Activated CD8-positive, alpha-beta T cell treated with anti-CD3 and anti-CD28 coated beads for 36 hours (primary cell): ENCODE results near the gene SVOP. TPM values are rescaled to one million over a fixed set of nuclear protein-coding genes. Genes with fewer than 3 reads are reported as not detected.

Source experiments
- ATAC-seq: fragments of 200-7000 bp; cut with Tn5 transposase; one replicate; pipeline ENCODE4 v1.10.0; 2021; ENCODE audit warnings: mild to moderate bottlenecking, moderate library complexity
- CTCF ChIA-PET: fragments of 350-600 bp; sonication (Branson Sonifier 250); formaldehyde crosslinking; loops from one replicate; lab custom pipeline; 2021; ENCODE audit warnings: antibody characterized with exemption; lab: Charles Lee
- POLR2A ChIA-PET: fragments of 350-600 bp; sonication (Branson Sonifier 250); formaldehyde crosslinking; loops from one replicate; lab custom pipeline; 2021; ENCODE audit warnings: antibody characterized with exemption; lab: Charles Lee
- DNase-seq: peaks from one replicate; pipeline ENCODE4 v3.0.0-alpha.2; 2020
- H3K27ac Mint-ChIP-seq: one replicate; pipeline ENCODE4 v1.8.0; 2021; ENCODE audit warnings: mild to moderate bottlenecking, mixed read lengths
- H3K27me3 Mint-ChIP-seq: one replicate; pipeline ENCODE4 v1.8.0; 2021; ENCODE audit warnings: mixed read lengths
- H3K36me3 Mint-ChIP-seq: one replicate; pipeline ENCODE4 v1.8.0; 2021; ENCODE audit warnings: low read depth, mixed read lengths
- H3K4me1 Mint-ChIP-seq: one replicate; pipeline ENCODE4 v1.8.0; 2021; ENCODE audit warnings: low read depth, mixed read lengths
- H3K4me3 Mint-ChIP-seq: one replicate; pipeline ENCODE4 v1.8.0; 2021; ENCODE audit warnings: mild to moderate bottlenecking, moderate library complexity, mixed read lengths
- H3K9me3 Mint-ChIP-seq: one replicate; pipeline ENCODE4 v1.8.0; 2021; ENCODE audit warnings: mixed read lengths
- CTCF ChIP-seq: fragments of 200-600 bp; IDR thresholded peaks from one replicate; pipeline ENCODE4 v1.8.0; 2022; ENCODE audit warnings: antibody characterized with exemption, mild to moderate bottlenecking
- intact Hi-C: fragments of 100-400 bp; cut with micrococcal nuclease; formaldehyde crosslinking; loops from one replicate; pipeline ENCODE4 v1.10.0; 2022
- total RNA-seq, 2 experiments: library from RNA; stranded (reverse); gene quantifications; one replicate each; pipeline ENCODE4 v1.2.3, GENCODE V29; 2021

SVOP gene
- total RNA-seq, 2 experiments from 2014 or later = not detected

- intact Hi-C loops = no loop called here
- DNase-seq (no peak), ATAC-seq (no peak)
- no peaks in the 10 kb centered on the region for H3K9me3 Mint-ChIP-seq
- ChIA-PET POLR2A (no interaction called here), CTCF (interaction anchor here (1.2 kb wide), 1 partner anchor 36 kb away, joined by 3 read pairs; no protein-coding TSS in a partner anchor)
- H3K36me3 Mint-ChIP-seq = no peaks in the 10 kb centered on the region
- no peaks in the 10 kb centered on the region for H3K4me1 Mint-ChIP-seq
- no peak overlapping the region for H3K27ac Mint-ChIP-seq
- no peak overlapping the region for H3K4me3 Mint-ChIP-seq
- no peak for TF ChIP-seq CTCF
- peaks cover 1% of the 10 kb centered on the region for H3K27me3 Mint-ChIP-seq
These were observed 106.7 kb downstream of the SVOP start for GRCh38 chr12:108914121-108914531.

GRCh38 chr12:108912361-108912760 is 108.5 kb downstream of the SVOP start:
- ChIA-PET POLR2A (no interaction called here), CTCF (no interaction called here)
- no peak for ATAC-seq
- Mint-ChIP-seq H3K27ac (no peak overlapping the region), H3K27me3 (peaks cover 1% of the 10 kb centered on the region), H3K4me1 (no peaks in the 10 kb centered on the region), H3K9me3 (no peaks in the 10 kb centered on the region), H3K36me3 (no peaks in the 10 kb centered on the region), H3K4me3 (no peak overlapping the region)
- no peak for TF ChIP-seq CTCF
- no peak for DNase-seq
- intact Hi-C loops = no loop called here

GRCh38 chr12:108911915-108912314 is 109.0 kb downstream of the SVOP start:
- Mint-ChIP-seq H3K36me3 (no peaks in the 10 kb centered on the region), H3K4me3 (no peak overlapping the region), H3K4me1 (no peaks in the 10 kb centered on the region), H3K27me3 (peaks cover 1% of the 10 kb centered on the region), H3K27ac (no peak overlapping the region), H3K9me3 (no peaks in the 10 kb centered on the region)
- ATAC-seq (no peak), DNase-seq (no peak)
- CTCF ChIA-PET = no interaction called here
- POLR2A ChIA-PET = no interaction called here
- intact Hi-C loops = no loop called here
- no peak for TF ChIP-seq CTCF

GRCh38 chr12:108910336-108910735 is 110.5 kb downstream of the SVOP start:
- Mint-ChIP-seq H3K4me1 (no peaks in the 10 kb centered on the region), H3K9me3 (no peaks in the 10 kb centered on the region), H3K4me3 (no peak overlapping the region), H3K36me3 (no peaks in the 10 kb centered on the region), H3K27ac (no peak overlapping the region), H3K27me3 (peaks cover 6% of the 10 kb centered on the region)
- CTCF ChIA-PET = interaction anchor here (0.7 to 1.0 kb wide), 2 partner anchors 26 to 40 kb away, joined by 3 read pairs; no protein-coding TSS in a partner anchor
- POLR2A ChIA-PET = no interaction called here
- intact Hi-C loops = no loop called here
- no peak for DNase-seq
- no peak for TF ChIP-seq CTCF
- no peak for ATAC-seq

- intact Hi-C loops = no loop called here
- Mint-ChIP-seq H3K27ac (no peak overlapping the region), H3K27me3 (peaks cover 9% of the 10 kb centered on the region), H3K4me1 (no peaks in the 10 kb centered on the region), H3K36me3 (no peaks in the 10 kb centered on the region), H3K9me3 (no peaks in the 10 kb centered on the region), H3K4me3 (no peak overlapping the region)
- POLR2A ChIA-PET = no interaction called here
- ATAC-seq (no peak), DNase-seq (no peak)
- CTCF ChIA-PET = no interaction called here
- TF ChIP-seq CTCF = no peak
These were observed 113.0 kb downstream of the SVOP start for GRCh38 chr12:108907839-108908351.
